ENCODE data around the gene PACRGL.

PACRGL gene

DNA sequence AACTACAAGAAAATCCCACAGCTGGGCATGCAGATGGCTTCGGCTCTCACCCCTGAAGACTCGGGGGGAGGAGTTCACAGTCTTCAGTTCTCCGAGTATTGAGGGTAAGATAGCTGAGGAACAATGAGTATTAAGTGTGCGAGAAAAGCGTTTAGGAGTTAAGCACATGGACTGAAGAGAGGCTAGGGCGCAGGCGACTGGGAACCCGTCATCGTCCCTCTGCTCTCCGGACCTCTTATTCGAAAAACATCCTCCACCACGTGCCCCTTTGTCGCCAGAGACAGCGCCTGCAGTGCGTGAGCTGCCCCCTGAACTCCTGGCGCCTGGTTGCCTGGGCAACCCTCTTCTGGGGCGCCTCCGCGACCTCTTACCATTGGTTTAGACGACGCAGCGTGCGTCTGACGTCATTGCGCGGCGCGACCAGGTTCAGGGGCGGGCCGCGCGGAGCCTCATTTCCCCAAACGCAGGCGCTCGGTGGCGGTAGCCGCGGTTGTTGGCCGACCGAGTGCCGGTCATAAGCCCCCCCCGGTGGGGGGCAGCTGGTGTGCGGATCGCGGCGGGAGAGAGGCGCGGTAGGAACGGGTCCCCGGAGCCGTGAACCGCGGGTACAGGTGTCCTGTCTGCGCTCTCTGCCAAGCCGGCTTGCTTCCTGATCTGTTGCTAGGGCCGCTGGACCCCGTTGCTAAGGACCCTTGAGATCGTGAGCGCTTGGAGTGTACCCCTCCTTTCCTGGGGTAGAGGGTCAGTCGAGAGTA lies at the start of gene PACRGL:
Gene PACRGL, plus strand, starts transcription at position 452 of the 755 bp plus-strand sequence. CDS start 4,024 bp downstream, outside the sequence.
- DNase-seq: peak; percentile 92

GRCh38 chr4:20652226-20652885 lies 47.9 kb upstream of the PACRGL start:
- DNase-seq: no peak

DNA sequence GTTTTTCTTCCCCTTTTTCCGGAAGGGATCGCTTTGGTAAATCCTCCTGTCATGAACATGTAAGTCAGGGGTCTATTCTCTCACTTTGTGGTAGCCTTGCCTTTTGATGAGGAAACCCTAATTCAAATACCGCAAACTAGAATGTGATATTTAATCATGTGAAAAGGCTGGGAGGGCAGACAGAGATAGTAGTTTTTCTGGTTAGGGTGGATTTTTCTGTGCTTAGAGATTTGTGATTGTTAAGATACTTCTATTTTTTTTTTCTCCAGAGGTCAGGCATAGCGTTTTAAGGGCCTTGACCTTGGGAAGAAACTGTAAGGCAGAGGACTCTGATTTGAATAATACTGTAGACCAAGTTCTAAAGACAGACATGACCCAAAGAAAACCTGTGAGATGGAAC lies 41.8 kb upstream of the PACRGL start:
- no peak for DNase-seq

DNA sequence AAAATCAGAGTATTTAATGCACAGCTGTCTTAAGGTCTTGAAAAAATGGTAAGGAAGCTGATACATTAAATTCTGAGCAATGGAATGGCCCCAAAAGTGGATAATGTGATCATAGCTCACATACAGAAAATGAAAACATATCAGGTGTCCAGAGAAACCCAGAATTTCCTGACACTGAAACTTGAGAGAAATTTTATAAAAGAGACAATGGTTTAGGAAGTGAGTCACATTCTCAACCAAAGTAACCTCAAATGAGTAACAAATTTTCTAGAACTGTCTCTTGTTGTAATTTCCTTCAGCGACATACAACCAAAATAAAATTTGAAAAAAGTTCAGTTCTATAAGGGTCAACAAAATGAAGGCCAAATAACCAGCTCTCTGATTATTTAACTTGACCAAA lies 37.4 kb upstream of the PACRGL start:
- DNase-seq: no peak

- DNase-seq: no peak
Observed at GRCh38 chr4:20666012-20666860, 34.0 kb upstream of the PACRGL start.

DNA sequence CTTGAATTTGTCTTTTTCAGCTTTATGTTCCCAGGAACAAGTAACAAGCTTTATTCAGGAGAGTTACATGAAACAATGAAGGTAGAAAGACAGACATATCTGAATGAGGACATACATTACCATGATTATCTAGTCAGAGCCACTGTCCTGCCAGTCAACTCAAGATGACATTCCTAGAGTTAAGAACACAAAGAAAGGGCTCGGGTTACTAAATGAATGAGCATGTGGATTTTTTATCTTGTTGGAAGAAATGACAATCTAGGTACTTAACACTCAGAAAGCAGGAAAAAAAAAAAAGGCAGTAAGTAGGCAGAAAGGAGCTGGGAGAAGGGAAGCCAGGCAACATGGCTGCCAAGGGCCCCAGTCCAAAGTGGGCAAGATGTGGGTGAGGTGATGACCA lies 28.0 kb upstream of the PACRGL start:
- no peak for DNase-seq

DNA sequence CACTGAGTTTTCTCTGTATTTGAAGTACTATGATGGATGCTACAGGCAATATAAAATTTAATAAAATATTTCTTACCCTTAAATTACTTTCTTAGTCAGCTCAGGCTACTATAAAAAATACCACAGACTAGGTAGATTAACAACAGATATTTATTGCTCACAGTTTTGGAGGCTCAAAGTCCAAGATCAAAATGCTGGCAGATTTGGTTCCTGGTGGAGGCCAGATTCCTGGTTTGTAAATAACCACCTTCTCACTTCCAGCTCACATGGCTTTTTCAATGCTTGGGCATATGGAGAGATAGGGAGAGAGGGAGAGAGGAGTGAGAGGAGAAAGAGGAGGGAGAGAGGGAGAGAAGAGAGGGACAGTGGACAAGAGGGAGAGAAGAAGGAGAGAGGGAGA lies 24.5 kb upstream of the PACRGL start:
- DNase-seq: no peak

- DNase-seq: no peak
Observed at GRCh38 chr4:20676501-20677197, 23.6 kb upstream of the PACRGL start.

- DNase-seq: no peak
Observed at GRCh38 chr4:20678400-20678799, 21.9 kb upstream of the PACRGL start.

DNA sequence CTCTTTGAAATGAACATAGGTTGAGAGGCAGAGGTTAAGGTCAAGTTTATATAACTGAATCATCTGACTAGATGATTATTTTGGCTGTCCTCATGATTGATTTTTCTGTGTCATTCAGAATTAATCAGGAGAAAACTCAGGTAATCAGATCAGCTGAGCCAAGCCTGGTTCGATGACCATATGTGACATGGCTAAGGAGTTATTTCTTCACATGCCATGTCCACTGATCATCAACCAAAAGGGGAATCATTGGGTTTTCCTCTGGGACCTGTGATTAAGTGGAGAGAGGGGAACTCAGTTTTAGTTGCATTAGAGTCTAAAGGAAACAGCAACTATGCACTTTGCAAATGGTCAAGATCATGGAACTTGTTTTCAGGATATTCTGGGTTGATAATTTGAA lies 20.3 kb upstream of the PACRGL start:
- DNase-seq: no peak

GRCh38 chr4:20680736-20681135 lies 19.5 kb upstream of the PACRGL start:
- no peak for DNase-seq

DNA sequence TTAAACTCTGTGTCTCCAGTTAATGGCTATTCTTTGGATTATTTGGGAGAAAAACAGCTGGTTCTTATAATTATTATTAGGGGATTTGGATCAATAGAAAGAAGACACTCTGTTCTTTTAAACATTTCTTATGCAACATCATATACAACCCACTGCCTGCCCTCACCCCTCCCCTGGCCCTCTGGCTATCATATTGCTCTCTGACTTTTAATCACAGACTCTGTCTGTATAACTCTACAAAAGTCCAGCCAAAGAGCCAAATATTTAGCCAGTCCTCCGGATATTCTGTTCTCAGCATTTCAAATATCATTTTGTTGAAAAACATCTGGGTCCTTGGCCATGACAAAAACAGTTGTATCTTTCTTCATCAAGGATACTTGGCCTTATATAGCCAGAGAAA lies 19.0 kb upstream of the PACRGL start:
- DNase-seq: no peak

GRCh38 chr4:20682853-20683252 lies 17.4 kb upstream of the PACRGL start:
- no peak for DNase-seq

DNA sequence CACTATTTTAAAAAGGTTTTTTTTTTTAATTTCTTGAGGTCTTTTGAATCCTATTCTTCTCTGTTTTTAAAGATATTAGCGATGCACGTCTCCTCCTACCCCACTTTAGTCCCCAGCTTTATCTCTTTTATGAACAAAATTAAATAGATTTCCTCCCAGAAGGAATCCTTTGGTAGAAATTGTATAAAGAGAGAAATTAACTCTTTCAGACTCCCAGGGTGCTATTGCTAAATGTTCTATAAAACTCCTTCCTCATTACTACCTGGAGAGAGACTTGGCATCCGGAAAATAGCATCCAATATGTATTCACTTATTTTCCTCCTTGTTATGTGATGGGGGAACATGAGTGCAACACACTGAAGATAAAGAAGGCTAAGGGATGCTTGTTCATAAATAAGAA lies 16.5 kb upstream of the PACRGL start:
- no peak for DNase-seq

DNA sequence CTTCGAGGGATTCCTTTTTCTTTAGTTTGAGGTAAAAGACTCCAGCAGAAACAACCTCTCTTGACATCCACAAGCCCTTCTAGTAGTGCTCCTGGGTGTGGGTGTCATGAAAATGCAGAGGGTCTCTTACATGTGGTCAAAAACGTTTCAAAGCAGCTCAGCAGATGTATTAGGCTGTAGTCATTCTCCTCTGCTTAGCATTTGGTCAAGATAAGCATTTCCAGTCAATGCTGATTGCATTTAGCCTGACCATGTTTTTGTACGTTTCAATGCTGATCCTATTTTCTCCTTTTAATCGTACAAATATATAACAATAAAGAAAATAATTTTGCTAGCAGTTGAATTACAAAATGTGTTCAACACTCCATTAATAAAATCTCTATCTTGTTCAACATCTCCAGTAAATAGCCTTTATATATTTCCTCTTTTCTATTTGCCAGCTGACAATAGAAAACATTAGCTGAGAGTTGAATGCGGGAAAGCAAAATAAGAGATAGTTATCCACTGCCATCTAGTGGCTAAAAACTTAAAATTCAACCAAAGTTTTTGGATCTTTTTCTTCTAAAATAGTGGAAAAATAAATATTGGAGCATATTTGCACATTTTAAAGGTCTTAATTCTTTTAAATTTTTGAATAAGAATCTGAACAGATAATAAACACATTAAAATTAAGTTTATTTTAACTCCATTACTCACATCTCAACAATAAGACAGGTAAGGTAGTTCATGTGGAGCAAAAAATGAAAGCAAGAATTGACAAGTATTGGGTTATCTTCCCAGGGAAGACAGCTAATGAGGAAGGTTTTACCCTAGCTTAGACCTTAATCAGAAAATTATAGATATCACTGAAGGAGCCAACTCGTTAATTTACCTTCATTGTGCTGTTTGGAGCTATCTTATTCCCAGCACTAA lies 15.2 kb upstream of the PACRGL start:
- peak; percentile 38 for DNase-seq

- DNase-seq: no peak
Observed at GRCh38 chr4:20687864-20688263, 12.4 kb upstream of the PACRGL start.

- DNase-seq: no peak
Observed at GRCh38 chr4:20696815-20697214, 3.4 kb upstream of the PACRGL start.

DNA sequence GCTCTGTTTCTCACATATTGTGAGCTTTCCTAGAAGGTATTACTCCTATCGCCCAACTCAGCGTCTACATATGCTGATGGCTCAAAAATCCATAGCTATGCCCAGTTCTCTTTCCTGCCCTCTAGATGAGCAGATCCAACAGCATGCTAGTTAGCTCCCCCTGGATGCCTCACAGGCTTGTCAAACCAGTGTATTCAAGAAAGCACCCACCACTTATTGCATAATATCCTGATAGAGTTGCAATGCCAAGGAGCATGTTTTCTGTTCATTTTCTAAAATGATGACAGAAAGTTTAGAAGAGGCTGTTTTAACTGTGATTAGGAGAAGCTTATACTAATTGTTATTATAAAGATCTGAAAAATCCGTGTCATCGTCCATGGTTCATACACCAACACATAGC lies 1.9 kb upstream of the PACRGL start:
- no peak for DNase-seq

GRCh38 chr4:20698820-20699219 lies 1.4 kb upstream of the PACRGL start:
- DNase-seq: no peak

DNA sequence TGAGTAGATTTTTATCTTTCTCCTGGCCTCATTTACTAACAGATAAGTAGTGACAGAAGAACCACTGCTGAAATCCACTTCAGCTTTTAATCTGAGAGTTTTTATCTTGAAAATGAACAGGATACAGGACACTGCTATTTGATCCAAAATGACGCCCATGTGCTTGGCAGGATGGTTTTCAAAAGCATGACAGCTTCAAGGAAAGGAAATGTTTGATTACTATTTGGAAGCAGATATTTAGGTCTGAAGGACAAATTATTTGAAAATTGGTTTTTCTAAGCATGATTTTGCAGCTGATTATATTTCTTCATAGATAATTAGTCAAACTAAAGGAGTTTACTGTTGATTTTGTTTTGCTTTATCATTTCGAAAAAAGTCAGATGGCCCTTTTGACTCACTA lies 11.1 kb downstream of the PACRGL start:
- DNase-seq: no peak

DNA sequence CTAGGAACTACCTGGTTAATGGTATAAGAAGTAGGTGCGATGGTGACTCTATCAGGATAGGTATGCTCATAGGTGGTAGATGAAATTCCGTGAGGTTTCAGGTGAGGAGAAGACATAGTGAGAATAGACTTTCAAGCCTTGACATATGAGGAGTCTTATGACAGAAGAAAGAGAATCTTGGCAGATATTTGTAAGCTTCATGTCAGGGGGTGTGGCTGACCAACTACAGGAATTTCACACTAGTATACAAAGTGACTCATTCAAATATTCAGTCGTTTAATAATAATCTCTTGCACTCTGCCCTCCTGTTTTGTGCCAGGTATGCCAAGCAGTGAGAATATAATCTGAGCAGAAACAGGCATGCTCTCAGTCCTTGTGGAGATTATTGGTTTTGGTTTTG lies 22.8 kb downstream of the PACRGL start:
- no peak for DNase-seq

- DNase-seq: no peak
Observed at GRCh38 chr4:20723463-20723862, 23.2 kb downstream of the PACRGL start.
